ENCODE results near the gene TMEM191C.
"Not testable (repeated sequence)": the region's sequence is repeated elsewhere in the genome, so short reads cannot be mapped to it uniquely, and the experiment has no call there.

TMEM191C gene

DNA sequence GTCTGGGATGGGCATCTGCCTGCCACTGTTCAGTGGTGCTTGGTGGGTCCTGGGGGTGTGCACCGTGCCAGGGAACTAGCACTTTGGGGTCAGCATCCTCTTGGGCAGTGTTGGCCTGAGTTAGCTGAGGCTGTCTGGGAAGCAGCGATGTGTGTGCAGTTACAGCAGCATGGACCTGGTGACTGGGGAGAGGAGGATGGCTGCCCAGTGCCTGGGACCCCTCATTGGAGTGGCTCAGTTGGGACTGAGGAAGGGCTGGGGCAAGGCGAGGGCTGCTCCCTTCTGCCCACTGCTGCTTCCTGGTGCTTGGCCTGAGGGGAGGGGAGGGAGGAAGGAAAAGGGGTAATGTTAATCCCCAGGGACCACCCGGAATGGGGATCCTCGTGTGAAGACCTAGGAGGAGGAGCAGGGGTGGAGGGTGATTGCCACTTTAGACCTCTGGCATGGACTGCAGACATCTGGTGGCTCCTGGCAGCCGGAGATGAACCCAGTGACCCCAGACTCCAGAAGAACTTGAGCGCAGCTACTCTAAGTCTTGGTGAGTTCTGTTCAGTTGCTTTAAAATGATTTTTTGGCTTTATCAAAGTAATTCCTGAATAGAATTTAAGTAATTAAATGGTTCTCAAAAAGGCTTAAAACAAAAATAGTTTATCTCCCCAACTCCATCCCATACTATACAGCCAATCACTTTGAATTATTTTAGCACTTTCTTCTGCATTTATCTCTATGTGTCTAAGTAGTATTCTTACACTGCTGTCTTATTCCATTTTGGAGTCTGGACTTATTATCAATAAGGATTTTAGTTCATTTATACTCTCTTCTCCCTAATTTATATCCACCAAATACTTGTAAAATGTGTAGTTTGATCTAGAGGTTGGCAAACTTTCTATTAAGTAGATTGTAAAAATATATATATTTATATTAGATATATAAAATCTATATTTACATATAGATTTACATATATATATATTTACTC lies 15.4 kb upstream of the TMEM191C start:
- no peaks in the 10 kb centered on the region for H3K27me3 Mint-ChIP-seq
- H3K9me3 Mint-ChIP-seq, result no peaks in the 10 kb centered on the region
- H3K4me1 Mint-ChIP-seq, result no peaks in the 10 kb centered on the region
- DNase-seq (no peak), ATAC-seq (peak; percentile 30)
- no peak overlapping the region for H3K27ac Mint-ChIP-seq
- H3K4me3 Mint-ChIP-seq, result no peak overlapping the region
- H3K36me3 Mint-ChIP-seq (ENCODE audit: low read depth), result no peaks in the 10 kb centered on the region

DNA sequence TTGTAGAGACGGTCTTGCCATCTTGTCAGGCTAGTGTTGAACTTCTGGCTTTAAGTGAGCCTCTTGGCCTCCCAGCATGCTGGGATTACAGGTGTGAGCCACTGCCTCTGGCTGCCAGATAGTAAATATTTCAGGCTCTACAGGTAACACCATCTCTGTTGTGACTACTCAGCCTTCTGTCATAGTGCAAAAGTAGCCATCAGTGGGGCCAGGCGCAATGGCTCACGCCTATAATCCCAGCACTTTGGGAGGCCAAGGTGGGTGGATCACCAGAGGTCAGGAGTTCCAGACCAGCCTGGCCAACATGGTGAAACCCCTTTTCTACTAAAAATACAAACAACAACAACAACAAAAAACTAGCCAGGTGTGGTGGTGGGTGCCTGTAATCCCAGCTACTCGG lies 14.5 kb upstream of the TMEM191C start:
- H3K27ac Mint-ChIP-seq; ATAC-seq; H3K4me3 Mint-ChIP-seq; H3K36me3 Mint-ChIP-seq (ENCODE audit: low read depth); H3K9me3 Mint-ChIP-seq; H3K27me3 Mint-ChIP-seq; DNase-seq; H3K4me1 Mint-ChIP-seq: not testable (repeated sequence)

DNA sequence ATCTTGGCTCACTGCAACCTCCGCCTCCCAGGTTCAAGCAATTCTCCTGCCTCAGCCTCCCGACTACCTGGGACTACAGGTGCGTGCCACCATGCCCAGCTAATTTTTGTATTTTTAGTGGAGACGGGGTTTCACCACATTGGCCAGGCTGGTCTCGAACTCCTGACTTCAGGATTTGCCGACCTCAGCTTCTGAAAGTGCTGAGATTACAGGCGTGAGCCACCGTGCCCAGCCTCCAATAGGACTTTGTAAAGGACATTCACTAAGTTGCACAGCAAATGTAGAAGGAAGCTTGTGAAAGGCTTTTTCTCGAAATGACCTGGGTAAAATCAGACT lies 12.2 kb upstream of the TMEM191C start:
- not testable (repeated sequence) for H3K27ac Mint-ChIP-seq; H3K4me3 Mint-ChIP-seq; H3K9me3 Mint-ChIP-seq; DNase-seq; H3K27me3 Mint-ChIP-seq; H3K4me1 Mint-ChIP-seq; H3K36me3 Mint-ChIP-seq (ENCODE audit: low read depth); ATAC-seq

DNA sequence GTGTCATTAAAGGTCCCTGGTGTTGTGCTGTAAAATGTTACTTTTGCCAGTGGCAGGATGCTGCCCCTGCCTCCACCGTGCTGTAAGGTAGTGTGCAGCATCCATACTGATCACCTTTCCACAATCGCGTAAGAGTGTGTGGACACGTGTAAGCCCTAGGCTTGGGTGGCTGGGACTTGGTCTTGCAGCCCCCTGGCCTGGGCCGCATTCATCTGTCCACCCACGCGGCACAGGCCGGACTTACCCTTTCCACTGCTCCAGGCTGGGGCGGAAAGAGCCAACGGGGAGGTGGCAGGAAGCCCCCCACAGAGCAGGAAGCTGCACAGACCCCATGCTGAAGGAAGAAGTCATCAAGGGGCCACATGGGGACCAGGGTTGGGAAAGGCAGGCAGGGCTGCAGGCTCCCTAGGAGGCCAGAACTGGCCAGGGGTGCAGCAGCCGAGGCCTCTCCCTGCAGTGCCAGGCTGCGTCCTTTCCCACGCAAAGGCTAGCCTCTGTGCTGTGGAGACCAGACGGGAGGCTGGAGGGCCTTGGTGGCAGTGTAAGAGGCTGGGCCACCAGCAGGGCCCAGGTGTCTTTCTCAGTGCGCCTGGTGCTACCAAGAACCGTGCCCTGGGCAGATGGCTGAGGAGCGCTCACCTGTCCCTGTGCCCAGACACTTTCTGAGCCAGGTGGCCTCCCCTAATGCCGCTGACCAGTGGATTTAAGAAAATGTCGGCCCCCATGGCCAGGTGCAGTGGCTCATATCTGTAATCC lies 11.7 kb upstream of the TMEM191C start:
- H3K36me3 Mint-ChIP-seq (ENCODE audit: low read depth), result no peaks in the 10 kb centered on the region
- no peak overlapping the region for H3K27ac Mint-ChIP-seq
- no peak for ATAC-seq
- H3K9me3 Mint-ChIP-seq, result no peaks in the 10 kb centered on the region
- no peaks in the 10 kb centered on the region for H3K27me3 Mint-ChIP-seq
- no peak overlapping the region for H3K4me3 Mint-ChIP-seq
- DNase-seq, result no peak
- H3K4me1 Mint-ChIP-seq, result no peaks in the 10 kb centered on the region

DNA sequence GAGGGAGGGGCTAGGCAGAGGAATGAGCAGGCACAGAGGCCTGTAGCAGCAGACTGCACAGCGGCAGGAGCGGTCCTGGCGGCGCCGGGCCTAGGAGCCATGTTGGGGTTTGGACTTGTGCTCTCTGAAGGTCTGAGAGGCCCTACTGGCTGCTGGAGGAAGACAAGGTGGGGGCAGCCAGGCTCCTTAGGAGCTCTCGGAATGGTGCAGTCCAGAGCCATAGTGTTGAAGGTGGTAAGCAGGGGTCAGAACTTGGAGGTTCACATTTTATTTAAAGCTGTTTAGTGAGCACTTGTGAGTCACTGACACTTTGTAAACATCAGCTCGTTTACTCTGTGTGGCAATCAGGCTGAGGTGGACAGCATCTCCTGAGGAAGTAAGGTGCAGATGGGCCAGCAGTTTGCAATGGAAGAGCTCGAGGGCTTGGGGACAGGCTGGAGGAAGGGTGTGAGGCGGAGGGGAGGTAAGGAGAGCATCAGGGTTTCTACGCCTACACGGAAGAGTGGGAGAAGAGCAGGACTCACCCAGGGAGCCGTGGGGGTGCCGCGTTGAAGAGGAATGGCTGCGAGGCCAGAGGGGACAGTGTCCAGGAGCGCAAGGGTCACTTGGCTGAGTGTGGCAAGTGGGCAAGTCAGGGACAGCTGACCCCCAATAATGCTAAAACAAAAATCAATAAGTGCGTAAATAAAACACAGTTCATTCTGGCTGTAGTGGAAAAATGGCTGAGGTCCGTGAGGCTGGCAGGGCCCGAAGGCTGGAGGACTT lies 10.0 kb upstream of the TMEM191C start:
- Mint-ChIP-seq H3K9me3 (no peaks in the 10 kb centered on the region), H3K27me3 (no peaks in the 10 kb centered on the region), H3K4me3 (no peak overlapping the region), H3K36me3 (ENCODE audit: low read depth) (no peaks in the 10 kb centered on the region), H3K4me1 (no peaks in the 10 kb centered on the region), H3K27ac (no peak overlapping the region)
- ATAC-seq, result no peak
- DNase-seq, result no peak

DNA sequence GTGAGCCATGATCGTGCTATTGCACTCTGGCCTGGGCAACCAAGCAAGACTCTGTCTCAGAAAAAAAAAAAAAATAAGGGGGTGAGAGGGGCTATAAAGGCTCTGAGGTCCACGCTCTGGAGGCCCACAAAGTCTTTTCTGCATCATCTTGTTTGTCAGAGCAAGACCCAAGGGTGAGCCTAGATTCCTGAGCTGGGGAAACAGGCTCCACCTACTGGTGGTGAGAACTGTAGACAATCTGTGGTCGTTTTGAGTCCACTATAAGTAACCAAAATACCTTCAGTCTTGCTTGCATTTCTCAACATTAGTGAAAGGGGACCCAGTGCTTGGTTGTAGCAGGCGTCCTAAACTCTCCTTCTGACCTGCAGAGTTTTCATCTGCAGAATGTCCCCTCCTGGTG lies 4.5 kb upstream of the TMEM191C start:
- not testable (repeated sequence) for H3K9me3 Mint-ChIP-seq; H3K27ac Mint-ChIP-seq; DNase-seq; H3K4me1 Mint-ChIP-seq; ATAC-seq; H3K36me3 Mint-ChIP-seq (ENCODE audit: low read depth); H3K27me3 Mint-ChIP-seq; H3K4me3 Mint-ChIP-seq

DNA sequence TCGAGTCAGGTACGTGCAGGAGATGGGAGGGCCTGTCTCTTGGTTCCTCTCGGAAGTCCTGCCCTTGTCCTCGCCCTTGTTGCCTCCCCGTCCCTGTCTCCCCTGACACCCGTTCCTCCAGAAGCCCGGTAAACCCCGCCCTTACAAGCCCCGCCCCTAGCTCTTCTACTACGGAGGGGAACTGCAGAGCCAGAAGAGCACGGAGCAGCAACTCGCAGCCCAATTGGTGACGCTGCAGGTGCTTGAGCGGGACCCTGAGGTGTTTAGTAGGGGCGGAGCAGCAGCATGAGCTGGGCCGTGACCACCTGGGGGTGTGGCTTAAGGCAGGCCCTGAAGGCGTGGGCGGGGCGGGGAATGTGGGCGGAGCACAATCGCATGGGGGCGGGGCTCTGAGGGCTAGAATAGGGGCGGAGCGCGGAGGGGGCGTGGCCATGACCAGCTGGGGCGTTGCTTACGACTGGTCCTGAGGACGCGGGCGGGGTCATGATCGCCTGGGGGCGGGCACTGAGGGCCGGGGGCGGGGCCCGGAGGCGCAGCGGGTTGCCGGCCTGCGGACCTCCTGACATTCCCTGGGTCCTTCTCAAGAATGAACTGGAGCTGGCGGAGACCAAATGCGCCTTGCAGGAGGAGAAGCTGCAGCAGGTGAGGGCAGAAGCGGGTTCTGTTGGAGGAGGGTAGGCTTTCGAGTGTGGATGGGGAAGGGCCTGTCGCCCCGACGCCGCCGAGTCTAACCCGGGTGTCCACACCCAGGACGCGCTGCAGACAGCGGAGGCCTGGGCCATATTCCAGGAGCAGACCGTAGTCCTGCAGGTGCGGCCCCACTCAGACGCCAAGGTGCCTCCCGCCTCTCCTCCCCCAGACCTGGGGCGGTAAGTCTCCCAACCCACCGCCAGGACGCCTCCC lies 1.3 kb downstream of the TMEM191C start:
- peak overlapping the region; percentile 78 for H3K4me3 Mint-ChIP-seq
- not testable (repeated sequence) for H3K9me3 Mint-ChIP-seq; H3K27ac Mint-ChIP-seq; H3K27me3 Mint-ChIP-seq; H3K4me1 Mint-ChIP-seq; H3K36me3 Mint-ChIP-seq (ENCODE audit: low read depth)
- ATAC-seq, result peak; percentile 93
- peak; percentile 89 for DNase-seq

DNA sequence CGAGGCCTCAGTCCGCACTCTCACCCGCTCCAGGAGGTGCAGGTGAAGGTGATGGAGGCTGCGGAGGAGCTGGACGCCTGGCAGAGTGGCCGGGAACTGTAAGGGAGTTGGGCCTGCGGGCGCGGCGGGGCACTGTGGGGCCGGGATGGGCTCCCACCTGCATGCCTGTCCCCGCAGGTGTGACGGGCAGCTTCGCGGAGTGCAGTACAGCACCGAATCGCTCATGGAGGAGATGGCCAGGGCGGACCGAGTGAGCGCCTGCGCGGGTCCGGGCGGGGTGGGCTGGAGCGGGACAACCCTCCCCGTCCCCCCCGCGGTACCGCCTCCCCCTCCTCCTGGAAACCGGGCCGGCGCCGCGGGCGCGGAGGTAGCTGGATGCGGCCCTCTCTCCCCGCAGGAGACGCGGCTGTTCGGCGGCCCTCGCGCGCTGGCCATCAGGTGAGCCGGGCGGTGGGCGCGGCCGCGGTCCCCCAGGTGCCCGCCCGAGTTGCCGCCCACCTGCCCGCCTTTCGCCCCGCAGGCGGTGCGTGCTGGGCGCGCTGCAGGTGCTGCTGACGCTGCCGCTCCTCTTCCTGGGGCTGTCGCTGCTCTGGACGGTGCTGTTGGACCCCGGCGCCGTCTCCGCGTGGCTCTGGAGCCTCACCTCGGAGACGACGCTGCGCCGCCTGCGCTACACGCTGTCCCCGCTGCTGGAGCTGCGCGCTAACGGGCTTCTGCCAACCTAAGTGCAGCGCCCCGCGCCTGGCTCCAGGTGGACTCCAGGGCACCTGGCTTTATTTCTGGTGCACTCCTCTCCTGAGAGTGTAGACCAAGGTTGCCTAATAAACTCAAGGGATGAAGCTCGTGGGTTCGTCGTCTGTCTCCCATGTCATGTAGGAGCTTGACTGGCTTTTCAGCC lies 2.2 kb downstream of the TMEM191C start:
- H3K4me3 Mint-ChIP-seq; DNase-seq; H3K9me3 Mint-ChIP-seq; H3K27ac Mint-ChIP-seq; H3K4me1 Mint-ChIP-seq; ATAC-seq; H3K27me3 Mint-ChIP-seq; H3K36me3 Mint-ChIP-seq (ENCODE audit: low read depth): not testable (repeated sequence)

DNA sequence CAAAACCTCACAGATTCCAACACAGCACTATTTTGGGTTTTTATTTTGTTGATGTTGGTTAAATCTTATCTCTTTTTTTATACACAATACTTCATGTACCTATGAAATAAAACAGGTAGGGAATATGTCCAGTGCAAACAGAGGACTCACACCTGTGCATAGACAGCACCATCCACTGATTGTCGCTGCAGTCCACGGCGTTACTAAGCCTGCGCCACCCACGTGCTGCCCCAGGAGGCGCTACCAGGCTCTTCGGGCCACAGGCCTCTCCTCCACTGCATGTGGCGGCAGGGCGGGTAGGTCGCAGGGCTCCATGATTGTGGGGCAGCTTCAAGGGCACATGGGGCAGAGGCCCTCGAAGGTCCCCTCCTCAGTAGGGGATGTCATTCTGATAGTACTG lies 5.8 kb downstream of the TMEM191C start:
- H3K4me1 Mint-ChIP-seq, H3K4me3 Mint-ChIP-seq: not testable (repeated sequence)

DNA sequence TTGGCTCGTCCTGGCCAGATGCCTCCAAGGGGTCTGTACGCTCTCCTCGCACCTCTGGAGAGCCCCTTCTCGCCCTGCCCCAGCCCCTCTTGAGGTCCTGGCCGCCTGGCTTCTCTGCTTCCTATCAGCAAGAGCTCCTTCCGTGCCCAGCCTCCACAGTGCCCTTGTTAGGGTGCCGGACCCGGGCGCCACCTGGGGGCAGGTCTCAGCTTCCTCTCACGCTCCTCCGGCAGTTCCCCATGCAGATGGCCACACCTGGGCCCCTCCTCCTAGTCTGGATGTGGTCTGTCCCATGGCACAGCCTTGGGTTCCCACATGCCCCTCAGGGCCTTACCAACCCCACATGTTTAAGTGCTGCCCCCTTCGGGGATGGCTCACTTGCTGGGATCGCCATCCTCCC lies 6.5 kb downstream of the TMEM191C start:
- not testable (repeated sequence) for H3K36me3 Mint-ChIP-seq (ENCODE audit: low read depth); H3K4me3 Mint-ChIP-seq; H3K27me3 Mint-ChIP-seq; ATAC-seq; H3K4me1 Mint-ChIP-seq; DNase-seq; H3K27ac Mint-ChIP-seq; H3K9me3 Mint-ChIP-seq

More for the DNA sequence above, 5.8 kb downstream of the TMEM191C start:
- not testable (repeated sequence) for H3K27ac Mint-ChIP-seq; H3K36me3 Mint-ChIP-seq (ENCODE audit: low read depth); DNase-seq; H3K9me3 Mint-ChIP-seq; ATAC-seq; H3K27me3 Mint-ChIP-seq

DNA sequence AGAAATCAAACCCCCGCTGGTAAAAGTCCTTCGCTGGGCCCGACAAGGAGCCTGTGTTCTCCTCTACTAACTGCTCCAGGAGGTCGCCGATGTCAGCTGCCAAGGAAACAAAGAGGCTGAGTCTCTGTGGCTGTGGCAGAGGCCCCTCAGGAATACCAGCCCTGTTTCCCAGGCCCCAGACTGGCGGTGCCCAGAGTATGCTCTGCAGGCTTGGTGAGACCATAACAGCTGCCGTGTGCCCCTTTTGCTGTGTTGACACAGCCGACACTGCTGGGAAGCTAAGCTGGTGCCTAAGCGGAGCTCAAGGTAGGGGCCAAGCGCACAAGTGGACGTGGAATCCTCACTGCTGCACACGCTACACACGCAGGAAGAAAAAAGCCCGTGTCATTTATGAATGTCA lies 16.9 kb downstream of the TMEM191C start:
- H3K27ac Mint-ChIP-seq; H3K27me3 Mint-ChIP-seq; ATAC-seq; DNase-seq; H3K9me3 Mint-ChIP-seq; H3K4me1 Mint-ChIP-seq; H3K36me3 Mint-ChIP-seq (ENCODE audit: low read depth); H3K4me3 Mint-ChIP-seq: not testable (repeated sequence)

DNA sequence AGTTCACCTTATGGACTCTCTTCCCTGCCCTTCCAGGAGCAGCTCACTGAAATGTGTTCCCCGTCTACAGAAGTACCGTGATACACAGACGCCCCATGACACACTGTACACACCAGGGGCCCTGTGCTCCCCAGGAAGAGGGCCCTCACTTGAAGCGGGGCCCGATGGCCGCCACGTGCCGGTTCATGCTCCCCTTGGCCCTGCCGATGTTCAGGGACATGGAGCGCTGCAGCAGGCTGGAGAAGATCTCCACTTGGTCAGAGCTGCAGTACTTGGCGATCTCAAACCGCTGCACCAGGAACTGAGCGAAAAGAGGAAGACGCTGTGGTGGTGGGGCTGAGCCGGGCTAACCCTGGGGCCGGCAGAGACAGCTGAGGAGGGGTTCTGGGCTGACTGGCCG lies 20.5 kb downstream of the TMEM191C start:
- H3K9me3 Mint-ChIP-seq; H3K4me3 Mint-ChIP-seq; H3K4me1 Mint-ChIP-seq; H3K27me3 Mint-ChIP-seq; DNase-seq; ATAC-seq; H3K27ac Mint-ChIP-seq; H3K36me3 Mint-ChIP-seq (ENCODE audit: low read depth): not testable (repeated sequence)

DNA sequence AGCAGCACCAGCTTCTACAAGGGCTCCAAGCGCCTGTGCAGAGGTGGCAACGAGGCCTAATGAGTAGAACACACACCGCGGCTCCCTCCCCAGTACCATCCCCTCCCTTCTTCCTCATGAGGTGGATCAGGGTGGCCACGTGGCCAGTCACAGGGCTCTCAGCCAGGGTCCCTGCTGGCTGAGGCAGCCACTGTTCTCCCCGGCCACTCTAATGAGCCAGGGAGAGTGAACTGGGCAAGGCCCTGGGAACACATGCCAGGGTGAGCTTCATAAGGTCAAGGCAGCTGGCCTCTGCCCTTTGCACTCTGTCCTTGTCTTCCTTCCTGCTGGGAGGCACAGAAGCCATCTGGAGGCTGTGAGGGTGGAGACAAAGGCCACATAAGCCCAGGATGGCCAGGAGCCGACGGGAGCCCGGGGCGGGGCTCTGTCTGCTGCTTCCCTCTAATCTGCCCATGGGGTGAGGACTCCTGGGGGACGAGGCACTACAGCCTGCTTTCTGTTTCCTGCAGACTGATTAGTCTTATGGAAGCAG lies 22.0 kb downstream of the TMEM191C start:
- H3K4me3 Mint-ChIP-seq; DNase-seq; H3K27me3 Mint-ChIP-seq; H3K27ac Mint-ChIP-seq; H3K4me1 Mint-ChIP-seq; H3K36me3 Mint-ChIP-seq (ENCODE audit: low read depth); H3K9me3 Mint-ChIP-seq; ATAC-seq: not testable (repeated sequence)
